GM19467 (cell line): ENCODE data around the gene SYNJ2.

Experiments used
- ATAC-seq: cut with Tn5 transposase; IDR thresholded peaks from one replicate; pipeline ENCODE4 v1.9.1; 2021; ENCODE audit warnings: mild to moderate bottlenecking, moderate library complexity; ENCODE audit not compliant: unreplicated experiment

Gene SYNJ2

DNA sequence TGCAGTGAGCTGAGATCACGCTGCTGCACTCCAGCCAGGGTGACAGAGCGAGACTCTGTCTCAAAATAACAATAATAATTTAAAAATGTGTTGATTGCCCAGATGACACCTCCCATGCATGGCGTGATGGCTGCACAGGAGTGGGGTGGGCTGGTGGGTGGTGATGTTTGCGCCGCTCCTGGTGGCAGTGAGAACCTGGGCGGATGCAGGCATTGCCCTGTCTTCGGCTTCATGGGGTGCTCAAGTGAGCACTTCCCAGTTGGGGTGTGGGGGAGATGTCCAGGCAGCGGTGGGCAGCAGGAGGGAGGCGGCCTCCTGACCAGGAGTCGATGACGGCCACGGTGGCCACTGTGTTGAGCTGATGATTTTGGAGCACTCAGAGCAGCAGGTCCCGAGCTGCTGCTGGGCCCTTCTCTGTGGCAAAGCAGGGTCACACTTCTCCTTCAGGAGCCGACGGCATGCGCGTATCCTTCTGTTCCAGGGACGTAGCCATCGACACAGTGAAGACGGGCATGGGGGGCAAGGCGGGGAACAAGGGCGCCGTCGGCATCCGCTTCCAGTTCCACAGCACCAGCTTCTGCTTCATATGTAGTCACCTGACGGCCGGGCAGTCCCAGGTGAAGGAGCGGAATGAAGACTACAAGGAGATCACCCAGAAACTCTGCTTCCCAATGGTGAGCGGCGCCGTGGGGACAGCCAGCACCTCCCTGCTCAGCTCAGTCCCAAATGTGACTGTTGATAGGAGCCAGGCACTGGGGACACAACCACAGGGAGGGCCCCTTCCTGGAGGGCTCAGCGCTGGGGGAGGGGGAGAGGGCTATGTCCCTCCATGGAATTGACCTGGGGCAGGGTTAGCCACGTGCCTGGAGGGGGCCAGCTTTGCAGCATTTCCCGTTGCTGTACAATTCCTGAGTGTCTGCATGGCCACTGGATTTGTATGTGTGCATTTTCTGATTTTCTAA is 89.7 kb downstream of the SYNJ2 start:
- ATAC-seq = no peak

DNA sequence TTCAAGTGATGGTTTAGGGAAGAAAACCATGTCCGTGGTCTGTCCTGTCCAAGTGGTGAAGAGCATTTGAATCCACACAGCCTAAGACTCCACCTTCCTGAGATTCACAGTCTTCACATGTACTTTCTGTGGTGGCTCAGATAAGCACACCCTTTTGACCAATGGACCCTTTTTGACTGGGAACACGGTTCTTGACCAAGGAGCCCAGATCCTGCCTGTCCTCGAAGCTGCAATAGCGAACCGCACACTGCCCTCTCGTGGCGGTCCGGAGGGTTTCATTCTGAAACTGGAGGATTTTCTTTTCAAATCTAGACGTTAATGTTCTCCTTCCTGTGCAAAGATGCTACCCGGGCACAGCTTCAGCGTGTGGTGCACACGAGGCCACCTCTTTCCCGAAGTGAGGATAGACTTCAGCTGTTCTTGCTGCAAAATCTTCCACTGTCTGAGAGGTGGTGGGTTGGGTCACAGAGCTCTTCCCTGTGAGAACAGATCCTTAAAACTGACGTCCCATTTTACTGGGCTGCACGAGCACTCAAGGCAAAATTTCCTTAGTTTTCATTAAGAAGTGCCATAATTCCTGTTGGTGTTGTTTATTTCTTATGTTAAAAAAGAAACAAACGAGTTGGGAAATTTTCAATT is 90.5 kb downstream of the SYNJ2 start:
- ATAC-seq = no peak

DNA sequence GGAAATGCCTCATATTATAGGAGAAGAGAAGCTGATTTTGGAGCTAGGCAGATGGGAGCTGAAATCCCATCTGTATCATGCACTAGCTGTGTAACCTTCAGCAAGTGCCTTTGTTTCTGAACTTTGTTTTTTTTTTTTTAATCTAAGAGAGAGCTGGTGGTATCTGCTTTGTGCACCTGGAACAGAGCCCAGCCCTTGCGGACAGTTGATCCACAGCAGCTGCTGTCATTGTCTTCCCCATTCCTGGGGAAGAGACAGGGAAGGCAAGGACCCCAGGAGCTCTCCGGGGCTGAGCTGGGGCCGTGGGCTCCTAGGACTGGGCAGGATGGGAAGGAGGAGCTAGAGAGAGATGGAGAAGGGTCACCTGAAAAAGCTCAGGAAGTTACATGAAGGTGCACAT is 92.1 kb downstream of the SYNJ2 start:
- no peak for ATAC-seq

DNA sequence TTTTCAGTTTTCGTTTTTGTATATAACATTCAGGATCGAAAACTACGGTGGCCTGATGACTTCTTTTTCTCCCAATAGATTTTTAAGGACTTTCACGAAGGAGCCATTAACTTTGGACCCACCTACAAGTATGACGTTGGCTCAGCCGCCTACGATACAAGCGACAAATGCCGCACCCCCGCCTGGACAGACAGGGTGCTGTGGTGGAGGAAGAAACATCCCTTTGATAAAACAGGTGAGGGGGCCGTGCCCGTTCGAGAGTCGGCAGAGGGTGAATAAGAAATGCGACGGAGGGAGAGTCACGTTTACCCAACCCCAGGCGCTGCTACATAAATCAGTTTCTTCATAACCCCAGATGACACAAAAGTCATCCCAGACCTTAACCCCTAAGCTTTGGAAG is 94.9 kb downstream of the SYNJ2 start:
- no peak for ATAC-seq

DNA sequence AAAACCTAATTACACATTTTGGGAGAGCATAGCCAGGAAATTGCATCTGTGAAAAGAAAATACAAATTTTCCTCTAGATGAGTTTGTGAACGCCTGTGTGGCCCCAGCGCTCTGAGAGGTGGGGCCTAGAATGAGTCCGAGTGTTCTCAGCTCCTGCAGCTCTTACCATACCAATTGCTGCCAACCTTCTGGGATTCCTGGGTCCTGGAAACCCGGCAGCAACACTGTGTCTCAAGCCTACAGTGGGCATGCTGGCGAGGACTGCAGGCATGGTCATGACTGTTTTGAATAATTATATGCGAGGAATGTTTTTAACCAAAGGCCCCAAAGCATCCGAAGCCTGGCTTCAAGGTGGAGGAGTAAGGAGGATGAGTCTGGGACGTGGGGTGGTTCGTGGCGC is 96.0 kb downstream of the SYNJ2 start:
- ATAC-seq = no peak

DNA sequence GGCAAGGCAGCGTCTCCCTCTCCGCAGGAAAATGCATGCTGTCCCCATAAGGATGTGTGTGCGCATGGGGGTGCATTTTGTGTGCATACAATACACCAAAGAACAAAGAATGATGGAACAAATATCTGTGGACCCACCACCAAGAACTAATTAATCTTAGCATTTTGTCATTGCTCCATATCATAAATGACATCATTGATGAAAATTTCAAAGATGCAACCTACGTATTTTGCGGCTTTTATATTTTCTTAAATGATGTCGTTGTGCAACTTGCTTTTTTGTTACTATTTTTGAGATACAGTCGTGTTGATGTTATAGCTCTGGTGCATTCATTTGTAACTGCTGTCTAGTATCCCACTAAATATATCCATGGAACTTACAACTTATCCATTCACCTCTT is 96.7 kb downstream of the SYNJ2 start:
- ATAC-seq = no peak

DNA sequence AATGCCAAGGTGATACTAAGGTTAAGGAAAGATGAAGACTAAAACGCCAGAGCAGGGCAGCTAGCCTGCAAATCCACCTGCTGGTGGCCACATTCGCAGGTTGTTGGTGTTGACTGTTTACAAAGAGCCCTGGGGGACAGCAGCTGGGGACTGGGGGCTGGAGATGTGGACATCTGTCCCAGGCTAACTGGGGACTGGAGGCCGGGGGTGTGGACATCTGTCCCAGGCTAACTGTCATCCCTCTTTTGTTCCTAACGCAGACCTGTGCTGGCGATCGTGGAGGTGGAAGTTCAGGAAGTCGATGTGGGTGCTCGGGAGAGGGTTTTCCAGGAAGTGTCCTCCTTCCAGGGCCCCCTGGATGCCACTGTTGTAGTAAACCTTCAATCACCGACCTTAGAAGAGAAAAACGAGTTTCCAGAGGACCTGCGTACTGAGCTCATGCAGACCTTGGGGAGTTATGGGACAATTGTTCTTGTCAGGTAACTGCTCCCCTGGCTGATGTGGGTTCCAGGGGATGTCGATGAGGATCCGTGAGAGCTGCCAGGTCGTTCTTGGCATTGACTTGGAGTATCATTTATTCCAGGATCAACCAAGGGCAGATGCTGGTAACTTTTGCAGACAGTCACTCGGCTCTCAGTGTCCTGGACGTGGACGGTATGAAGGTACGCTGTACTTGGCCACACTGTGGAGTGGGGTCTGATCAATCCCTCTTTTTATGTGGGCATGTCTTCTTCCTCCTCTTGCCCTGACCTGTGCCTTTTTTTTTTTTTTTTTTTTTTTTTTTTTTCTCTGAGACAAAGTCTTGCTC is 99.4 kb downstream of the SYNJ2 start:
- no peak for ATAC-seq

DNA sequence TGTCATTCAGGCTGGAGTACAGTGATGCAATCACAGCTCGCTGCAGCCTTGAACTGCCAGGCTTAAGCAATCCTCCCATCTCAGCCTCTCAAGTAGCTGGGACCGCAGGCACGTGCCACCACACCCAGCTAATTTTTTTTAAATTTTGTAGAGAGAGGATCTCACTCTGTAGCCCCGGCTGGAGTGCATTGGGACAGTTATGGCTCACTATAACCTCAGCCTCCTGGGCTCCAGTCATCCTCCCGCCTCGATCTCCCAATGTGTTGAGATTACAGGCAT is 99.9 kb downstream of the SYNJ2 start:
- no peak for ATAC-seq

DNA sequence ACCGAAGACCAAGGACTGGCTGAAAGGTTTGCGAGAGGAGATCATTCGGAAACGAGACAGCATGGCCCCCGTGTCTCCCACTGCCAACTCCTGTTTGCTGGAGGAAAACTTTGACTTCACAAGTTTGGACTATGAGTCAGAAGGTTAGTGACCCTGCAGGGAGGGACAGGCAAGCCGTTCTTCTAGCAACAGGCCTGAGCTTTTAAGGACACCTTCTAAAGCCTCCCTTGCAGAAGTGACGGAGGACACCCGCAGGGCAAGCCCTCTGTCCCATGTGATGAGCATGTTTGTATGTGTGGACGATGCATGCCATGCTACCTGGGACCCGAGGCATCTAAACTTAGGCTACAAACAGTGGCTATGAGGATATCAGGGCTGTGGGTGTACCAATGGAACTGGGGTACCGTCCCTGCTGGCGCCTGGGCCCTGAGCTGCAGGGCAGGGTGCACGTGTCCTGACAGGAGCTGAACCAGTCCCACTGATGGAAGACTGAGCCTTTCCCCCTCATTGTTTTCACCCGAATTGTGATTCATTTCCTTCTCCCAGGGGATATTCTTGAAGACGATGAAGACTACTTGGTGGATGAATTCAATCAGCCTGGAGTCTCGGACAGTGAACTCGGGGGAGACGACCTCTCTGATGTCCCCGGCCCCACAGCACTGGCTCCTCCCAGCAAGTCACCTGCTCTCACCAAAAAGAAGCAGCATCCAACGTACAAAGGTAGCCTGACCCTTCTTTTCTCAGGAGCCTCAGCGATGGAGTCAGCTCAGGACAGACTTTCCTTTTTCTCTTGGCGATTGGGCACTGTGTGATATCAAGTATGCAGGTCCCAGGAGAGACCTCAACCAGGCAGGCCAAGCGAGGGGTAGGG is 102.0 kb downstream of the SYNJ2 start:
- no peak for ATAC-seq

DNA sequence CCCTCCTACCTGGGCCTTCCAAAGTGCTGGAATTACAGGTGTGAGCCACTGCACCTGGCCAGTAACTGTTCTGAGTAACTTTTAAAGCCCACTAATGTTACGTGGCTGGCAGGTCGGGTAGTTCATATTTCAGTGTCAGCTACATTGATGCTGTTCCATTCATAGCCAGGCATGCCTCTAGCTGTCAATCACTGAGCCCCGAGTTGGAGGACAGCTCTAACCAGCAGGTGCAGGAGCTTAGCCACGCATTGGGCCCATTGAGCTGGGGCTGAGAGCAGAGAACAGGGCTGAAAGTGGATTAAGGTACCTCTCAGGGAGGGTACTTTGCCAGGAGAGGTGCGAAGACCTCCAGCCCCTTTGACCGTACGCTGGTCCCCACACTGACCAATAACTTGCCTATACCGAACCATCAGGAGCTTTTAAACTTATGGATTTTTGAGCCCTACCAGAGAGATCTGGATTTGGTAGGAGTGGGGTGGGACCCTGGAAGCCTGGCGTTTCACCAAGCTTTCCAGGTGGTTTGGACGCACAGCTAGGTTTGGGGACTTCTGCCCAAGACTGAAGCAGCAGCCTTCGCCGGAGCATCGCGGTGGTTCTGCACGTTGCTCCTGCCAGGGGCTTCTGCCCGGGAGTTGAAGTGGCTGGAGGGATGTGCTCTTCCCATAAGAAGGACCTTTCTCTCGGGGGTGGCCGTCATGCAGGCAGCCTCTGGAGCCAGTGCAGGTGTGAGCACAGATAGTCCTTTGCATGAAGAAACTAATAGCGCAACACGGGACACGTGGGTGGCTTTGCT is 103.8 kb downstream of the SYNJ2 start:
- ATAC-seq = no peak

DNA sequence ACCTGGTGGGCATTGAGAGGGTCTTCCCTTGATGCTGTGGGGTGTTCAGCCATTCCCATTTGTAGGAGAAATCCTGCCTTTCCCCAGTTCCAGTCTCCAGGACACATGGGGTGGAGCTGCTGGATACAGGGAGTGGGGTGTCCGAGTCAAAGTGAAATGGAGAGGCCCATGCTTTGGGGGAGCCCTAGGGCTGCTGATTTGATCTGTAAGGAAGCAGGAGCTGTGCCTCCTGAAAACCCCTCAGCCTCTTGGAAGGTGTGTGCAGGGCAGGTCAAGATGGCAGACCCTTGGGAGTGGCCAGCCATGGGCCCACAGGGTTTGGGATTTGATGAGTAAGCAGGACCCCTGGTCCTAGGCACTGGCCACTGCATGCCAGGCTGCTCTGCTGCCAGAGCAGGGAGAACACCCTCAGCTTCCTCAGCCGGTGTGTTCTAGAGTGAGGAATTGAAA is 104.4 kb downstream of the SYNJ2 start:
- no peak for ATAC-seq

DNA sequence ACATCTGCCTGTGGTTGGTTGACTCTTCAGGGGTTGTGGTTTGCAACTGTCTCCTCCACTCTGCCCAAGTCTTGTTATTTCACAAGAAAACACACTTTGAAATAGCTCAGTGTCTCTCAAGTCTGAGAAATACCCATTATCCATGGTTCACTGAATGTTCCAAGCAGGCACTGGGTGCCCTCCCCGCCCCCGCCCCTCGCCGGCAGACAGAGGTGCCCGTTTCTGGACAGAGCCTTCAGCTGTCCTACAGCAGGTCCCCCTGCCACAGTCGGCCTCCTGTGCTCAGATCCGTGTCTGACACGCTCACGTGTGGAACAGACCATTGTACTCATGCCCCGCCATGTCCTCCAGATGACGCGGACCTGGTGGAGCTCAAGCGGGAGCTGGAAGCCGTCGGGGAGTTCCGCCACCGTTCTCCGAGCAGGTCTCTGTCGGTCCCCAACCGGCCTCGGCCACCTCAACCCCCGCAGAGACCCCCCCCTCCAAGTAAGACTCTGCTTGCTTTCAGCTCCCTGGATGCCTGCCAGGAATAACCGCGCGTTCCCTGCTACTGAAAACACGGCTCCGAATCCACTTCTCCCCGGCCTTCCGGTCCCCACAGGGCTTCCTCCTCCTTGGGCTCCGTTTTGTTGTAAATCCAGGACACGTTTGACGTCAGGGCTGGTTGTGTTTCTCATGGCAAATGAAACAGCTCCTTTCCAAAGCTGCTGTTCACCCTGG is 105.0 kb downstream of the SYNJ2 start:
- no peak for ATAC-seq

DNA sequence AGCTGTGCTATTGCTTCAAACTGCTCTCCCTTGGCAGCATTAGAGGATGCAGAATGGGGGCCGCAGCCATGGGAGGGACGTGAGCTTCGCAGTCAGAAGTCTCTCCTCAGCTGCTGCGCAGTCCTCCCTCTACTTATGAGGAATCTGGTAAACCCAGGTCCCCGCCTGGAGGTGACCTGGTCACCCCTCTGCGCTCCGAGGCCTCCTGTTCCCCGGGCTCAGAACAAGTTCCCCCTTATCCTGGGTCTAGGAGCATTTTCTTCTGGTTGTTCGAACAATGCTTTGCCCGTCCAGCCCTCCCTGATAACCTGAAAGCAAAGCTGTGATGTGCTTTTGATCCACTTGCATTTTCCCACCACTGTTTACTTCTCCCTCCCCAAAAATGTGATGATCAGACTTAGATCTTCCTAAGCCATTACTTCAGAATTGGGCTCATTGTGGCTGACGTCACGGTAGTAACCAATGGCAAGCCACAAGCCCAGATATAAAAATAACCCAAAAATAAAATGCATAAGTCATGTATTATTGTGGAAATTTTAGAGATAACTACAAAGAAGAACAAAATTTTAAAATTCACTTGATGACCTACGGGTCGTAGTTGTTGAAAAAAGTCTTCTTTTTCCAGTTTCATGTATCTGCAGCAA is 105.7 kb downstream of the SYNJ2 start:
- ATAC-seq = no peak

DNA sequence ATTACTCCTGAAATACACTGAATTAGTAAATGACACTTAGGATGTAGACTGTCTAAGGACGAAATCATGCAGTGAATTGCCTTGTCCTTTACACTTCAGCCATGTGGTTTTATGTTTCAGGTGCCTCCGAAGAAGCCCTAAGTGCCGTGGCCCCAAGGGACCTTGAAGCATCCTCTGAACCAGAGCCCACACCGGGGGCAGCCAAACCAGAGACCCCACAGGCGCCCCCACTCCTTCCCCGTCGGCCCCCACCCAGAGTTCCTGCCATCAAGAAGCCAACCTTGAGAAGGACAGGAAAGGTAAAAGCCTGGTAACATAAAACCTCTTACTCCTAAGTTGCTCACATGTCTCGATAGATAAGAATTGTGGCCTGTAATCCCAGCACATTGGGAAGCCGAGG is 111.1 kb downstream of the SYNJ2 start:
- ATAC-seq = no peak

DNA sequence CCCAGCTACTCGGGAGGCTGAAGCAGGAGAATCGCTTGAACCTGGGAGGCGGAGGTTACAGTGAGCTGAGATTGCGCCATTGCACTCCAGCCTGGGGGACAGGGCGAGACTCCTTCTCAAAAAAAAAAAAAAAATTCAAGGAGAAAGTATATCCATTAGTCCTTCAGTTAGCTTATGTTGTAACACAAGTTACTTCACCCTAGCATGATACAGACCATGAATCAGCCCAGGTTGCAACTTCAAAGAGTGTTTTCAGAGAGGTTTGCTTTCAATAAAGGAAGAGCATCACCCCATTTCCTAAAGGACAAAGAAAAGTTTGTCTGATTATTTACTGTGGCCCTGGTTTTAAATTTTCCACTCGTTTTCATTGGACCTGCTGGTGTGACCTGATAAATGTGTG is 113.4 kb downstream of the SYNJ2 start:
- ATAC-seq = no peak

DNA sequence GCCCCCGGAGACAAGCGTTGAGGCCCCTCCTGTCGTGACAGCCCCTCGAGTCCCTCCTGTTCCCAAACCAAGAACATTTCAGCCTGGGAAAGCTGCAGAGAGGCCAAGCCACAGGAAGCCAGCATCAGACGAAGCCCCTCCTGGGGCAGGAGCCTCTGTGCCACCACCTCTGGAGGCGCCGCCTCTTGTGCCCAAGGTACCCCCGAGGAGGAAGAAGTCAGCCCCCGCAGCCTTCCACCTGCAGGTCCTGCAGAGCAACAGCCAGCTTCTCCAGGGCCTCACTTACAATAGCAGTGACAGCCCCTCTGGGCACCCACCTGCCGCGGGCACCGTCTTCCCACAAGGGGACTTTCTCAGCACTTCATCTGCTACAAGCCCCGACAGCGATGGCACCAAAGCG is 114.0 kb downstream of the SYNJ2 start:
- ATAC-seq = no peak

DNA sequence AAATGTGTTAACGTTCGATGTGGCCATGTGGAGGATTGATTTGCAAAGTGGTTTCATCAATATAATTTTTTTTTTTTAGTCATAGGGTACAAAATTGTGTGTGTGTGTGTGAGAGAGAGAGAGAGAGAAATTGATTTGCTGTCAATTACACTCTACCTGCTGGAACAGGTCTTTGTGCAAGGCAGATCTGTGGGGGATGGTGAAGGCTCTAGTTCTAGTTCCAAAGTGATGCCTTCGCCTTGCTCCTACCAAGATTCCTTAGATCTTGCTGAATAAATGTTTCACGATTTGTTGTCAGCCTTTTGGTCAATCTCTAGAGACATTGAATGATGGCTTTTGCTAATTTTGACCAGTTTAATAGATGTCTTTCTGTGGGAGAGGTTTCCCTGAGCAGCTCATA is 121.6 kb downstream of the SYNJ2 start:
- no peak for ATAC-seq

DNA sequence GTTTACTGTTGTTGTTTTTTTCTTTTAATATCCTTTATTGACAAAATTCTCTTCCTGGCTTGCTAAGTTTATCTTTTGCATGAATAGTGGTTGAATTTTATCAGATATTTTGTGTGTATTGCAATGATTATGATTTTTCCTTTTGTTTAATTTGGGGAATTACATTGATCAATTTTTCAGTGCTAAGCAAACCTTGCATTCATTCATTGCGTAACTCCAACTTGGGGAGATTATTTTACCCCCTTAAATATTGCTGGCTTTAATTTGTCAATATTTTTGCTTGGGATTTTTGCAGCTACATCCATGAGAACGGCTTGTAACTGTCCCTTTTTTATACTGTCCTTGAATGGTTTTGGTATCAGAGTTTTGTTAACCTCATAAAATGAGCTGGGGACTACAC is 123.0 kb downstream of the SYNJ2 start:
- ATAC-seq = no peak

DNA sequence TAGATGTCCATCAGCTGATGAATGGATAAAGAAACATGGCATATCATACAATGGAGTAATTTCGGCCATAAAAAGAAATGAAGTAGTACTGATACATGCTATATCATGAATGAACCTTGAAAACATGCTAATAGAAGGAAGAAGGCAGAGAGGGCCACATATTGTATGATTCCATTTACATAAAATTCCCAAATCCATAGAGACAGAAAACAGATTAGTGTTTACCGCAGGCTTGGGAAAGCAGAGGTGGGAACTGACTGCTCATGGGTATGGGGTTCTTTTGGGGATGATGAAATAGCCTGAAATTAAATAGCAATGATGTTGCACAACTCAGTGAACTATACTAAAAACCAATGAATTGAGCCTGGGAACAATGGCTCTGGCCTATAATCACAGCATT is 128.1 kb downstream of the SYNJ2 start:
- no peak for ATAC-seq
